GM19455 (cell line): ENCODE results near the gene MEP1B.
A peak's percentile ranks its signal among the peaks of the same experiment; 100 is the strongest.
"Not testable (repeated sequence)": the region's sequence is repeated elsewhere in the genome, so short reads cannot be mapped to it uniquely, and the experiment has no call there.

Source experiments
- ATAC-seq: cut with Tn5 transposase; IDR thresholded peaks from one replicate; pipeline ENCODE4 v1.9.1; 2021; ENCODE audit not compliant: unreplicated experiment

The MEP1B gene

DNA sequence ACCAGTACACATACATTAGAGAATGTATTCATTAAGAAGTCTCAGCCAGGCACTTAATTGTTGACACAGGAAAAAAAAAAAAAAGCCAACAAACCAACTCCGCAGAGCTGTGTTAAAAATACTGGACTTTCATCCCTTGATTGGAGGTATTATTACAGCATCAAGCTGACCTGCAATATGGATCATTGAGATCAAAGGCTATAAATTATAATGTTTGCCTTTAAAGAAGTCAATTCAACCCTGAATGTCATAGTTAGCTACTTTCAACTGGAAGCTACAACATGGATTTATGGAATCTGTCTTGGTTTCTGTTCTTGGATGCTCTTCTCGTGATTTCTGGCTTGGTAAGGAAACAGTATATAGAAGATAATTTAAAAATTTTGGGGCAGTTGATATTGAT is at the start of gene MEP1B:
Gene MEP1B (plus strand): TSS at position 250 of the 400 bp plus-strand sequence. CDS start 32 bp downstream, at position 282.
- ATAC-seq = no peak

DNA sequence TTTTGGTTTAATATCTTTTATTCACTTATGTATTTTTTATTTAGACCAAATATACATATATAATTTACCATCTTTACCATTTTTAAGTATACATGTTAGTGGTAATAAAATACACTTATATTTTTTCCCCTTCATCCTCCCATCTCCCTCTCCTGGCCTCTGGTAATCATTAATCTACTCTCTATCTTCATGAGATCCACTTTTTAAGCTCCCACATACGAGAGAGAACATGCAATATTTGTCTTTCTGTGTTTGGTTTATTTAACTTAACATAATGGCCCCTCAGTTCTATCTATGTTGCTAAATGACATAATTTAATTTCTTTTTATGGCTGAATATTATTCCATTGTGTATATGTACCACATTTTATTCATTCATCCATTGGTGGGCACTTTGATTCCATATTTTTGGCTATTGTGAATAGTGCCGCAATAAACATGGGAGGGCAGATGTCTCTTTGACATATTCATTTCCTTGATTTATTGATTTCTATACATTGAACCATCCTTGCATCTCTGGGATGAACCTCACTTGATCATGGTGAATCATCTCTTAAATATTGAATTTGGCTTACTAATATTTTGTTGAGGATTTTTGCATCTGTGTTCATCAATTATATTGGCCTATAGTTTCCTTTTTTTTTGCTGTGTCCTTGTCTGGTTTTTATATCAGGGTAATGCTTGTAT is 41.5 kb upstream of the MEP1B start:
- no peak for ATAC-seq

DNA sequence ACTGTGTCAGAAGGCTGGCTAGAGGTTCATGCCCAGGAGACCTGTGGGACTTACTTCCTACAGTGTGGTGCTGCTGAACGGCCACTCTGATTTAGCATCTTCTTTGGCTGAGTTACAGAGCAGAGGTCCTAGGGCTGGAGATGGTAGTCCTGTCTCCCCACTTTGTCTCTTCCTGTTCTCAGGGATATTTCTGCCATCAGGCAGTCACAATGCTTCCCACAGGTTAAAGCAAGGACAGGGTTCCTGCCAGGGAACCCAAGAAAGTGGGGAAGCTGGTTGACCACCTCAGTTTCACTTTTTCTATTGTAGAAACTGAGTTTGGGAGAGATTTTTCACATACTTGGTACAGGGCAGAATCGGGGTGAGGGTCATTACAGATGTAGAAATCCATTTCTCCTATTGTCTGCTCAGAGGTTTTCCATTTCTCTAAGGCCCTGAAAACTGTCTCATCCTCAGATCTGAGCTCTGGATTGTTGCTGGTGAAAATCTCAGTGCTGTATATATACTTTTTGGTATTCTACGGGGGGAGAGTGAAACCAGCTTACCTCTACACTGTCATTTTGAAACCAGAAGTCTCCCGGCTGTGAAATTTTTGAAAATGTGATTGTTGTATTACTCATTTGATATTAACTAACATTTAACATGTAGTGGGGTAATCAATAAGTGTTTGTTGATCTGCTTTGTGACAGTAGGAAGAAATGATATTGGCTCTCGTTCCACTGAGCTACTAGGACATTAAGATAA is 37.0 kb upstream of the MEP1B start:
- ATAC-seq = no peak

DNA sequence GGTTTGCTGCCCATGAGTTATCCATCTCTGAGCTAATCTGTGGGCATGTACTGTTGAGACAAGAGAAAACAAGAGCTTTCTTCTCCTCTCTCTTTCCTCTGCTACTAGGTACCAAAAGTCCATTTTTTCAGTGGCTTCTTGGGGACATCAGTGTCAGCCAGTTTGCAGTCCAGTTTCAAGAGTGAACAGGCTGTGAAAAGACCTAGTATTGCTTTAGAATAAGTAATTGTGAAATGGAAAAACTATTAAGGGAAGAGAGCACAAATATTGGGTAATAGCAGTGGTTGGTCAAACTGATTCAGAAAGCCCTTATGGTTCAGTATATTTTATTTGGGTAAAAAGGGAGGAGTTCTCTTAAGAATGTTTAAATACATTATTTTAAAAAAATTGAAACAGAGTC is 33.0 kb upstream of the MEP1B start:
- no peak for ATAC-seq

DNA sequence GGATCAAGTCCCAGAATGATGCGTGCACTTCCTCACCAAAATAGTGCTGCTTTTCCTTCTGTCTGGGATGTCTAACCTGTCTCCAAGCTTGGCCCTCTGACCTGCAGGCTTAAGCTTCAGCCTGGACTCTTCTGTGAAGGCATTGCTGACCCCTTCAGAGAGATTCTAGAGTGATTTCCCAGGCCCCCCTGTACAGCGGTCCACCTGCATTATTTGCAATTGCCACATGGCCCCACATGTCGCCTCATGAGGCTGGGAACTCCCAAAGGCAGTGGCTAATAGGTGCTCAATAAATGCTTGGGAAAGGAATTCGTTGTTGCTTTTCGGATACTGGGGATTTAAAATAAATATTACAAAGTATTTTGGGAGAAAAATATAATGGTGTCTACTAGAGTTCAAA is 32.3 kb upstream of the MEP1B start:
- ATAC-seq = no peak

DNA sequence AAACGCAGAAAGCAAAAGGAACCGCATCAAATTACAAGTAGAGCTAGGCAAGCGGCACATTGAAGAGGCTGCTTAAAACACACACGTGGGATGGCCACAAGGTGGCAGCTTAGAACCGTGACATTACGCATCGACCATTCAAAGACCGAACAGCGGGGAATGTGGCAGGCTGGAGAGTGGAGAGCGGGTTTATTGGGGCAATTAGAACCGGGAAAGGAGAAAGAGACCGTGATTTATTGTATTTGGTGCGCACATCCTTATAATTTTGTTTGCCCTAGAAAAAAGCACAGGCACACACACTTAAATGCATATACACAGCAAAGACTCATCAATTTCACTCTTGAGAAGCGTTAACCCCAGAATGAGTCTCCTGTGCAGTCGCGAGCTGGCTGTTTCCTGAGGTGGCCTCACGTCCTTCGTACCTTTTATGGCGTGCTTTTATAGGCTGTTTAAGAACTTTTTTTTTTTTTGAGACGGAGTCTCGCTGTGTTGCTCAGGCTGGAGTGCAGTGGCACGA is 31.7 kb upstream of the MEP1B start:
- ATAC-seq = peak; percentile 92

DNA sequence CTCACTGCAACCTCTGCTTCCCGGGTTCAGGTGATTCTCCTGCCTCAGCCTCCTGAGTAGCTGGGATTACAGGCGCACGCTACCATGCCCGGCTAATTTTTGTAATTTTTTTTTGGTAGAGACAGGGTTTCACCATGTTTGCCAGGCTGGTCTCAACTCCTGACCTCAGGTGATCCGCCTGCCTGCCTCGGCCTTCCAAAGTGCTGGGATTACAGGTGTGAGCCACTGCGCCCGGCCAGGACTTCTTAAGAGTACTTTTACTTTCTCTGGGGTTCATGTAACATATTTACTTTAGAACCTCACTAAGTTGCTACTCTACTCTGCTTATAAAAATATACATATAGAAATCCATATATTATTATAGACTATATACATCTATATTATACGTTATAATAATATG is 31.2 kb upstream of the MEP1B start:
- not testable (repeated sequence) for ATAC-seq

DNA sequence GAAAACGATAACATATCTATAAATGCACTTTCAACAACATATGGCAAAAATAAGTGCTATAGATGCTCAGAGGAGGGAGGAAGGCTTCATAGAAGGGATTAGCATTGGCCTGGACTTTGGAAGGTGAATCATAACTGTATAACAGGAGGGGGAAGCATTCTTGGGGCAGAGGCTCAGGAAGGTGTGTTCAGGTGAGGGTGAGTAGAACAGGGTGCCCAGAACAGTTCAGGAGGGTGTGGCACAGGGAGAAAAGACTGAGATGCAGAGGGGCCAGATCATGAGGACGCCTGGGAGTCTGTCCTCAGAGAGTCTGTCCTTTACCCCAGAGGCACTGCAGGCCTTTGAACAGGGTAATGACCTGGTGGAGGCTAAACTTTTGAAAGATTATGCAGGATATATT is 29.3 kb upstream of the MEP1B start:
- no peak for ATAC-seq

DNA sequence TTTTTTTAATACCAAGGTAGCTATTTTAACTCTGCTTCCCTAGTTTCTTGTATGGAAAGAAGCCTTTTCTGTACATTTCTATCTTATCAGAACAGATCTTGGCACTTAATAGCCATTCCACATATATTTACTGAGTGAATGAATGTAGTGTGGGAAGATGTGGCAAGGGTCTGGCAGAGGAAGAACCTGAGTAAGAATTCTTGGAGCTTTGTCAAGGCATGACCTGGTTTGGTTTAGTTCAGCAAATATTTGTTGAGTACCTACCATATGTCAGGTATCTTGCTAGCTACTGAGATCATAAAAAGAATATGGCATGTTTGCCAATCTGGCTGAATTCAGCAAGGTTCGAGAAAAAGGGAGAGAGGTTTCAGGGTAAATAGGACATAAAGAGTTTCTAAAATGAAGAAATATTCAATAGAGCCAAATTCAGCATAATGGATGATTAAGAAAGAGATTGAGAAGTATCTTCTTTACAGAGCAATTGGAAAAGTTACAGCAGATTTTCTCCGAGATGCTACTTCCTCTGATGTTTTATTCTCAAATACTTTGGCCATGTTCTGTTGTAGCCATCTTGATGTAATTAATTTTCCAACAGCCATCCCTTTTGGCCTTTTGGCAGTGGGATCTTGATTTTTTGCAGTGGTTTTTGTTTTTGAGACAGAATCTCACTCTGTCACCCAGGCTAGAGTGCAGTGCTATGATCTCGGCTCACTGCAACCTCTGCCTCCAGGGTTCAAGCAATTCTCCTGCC is 21.7 kb upstream of the MEP1B start:
- no peak for ATAC-seq

DNA sequence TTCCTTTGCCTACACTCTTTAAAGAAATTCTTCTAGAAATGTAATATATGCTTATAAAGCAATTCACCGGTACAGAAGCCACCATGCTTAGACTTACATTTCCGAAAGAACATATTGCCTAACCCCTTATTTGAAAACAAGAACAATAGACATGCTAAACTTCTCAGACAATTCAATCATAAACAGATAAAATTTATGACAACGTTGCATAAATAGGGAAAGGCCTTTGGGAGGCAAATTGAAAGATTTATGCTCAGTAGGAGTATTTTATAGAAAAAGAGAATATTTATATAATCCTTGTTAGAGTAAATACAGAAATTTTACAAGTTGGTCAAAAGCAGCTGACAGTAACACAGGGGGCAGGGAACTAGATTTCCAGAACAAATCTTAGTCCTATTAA is 16.2 kb upstream of the MEP1B start:
- no peak for ATAC-seq

DNA sequence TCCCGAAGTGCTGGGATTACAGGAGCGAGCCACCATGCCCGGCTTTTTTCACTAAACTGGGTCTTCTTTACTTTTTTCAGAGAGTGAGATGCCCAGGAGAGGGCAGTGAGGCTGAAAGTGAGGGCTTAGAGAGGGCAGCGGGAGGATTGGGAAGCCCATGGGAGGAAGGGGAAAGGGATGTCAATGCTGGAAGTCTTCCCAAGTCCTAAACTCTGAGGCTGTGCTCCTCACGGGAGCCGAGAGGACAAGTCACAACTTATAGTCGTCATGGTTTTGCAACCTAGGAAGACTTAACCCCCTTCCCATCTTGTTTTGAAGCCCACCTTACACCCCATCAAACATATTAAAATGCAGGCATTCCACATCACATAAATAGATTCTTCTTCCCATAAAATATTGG is 15.1 kb upstream of the MEP1B start:
- ATAC-seq = no peak

DNA sequence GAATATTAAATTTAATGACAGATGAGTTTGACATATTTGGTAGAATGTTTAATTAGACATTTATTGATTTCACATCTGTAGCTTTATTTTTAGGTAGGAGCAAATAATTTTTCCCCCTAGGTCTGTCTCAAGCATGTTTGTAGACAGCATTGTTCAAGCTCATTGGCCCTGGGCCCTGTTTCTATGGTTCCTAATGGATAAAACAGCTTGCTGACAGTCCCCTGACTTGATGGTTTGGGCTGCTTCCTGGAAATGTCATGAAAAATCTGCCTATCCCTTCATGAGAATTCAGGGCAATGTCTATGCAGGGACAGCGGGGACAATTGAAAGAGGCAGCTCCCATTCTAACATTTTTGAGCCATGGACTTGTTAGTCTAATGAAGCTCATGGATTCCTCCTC is 14.6 kb upstream of the MEP1B start:
- ATAC-seq = no peak

DNA sequence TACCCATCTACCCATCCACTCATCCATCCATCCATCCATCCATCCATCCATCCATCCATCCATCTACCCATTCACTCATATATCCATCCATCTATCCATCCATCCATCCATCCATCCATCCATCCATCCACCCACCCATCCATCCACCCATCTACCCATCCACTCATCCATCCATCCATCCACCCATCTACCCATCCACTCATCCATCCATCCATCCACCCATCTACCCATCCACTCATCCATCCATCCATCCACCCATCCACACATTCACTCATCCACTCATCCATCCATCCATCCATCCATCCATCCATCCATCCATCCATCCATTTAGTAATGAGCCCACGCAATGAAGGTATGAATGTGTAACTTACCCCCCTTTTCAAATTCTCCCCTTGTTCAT is 13.1 kb upstream of the MEP1B start:
- not testable (repeated sequence) for ATAC-seq

DNA sequence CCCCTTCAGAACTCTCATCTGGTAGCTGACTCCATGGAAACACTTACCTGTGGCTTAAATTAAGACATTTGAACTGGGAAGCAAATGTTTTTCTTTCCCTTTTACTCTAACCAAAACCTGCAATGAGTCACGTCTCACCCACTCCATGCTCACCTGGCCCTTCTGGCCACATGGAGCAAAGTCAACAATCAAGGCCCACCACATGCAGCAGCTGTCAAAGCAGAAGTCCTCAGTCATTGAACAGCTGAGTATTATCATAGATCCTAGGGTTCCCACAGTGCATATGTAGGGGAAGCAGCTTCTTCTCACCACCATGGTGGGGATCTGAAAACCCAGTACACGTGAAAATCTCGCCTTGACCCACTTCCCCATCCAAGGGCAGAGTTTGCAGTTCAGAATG is 12.3 kb upstream of the MEP1B start:
- no peak for ATAC-seq

DNA sequence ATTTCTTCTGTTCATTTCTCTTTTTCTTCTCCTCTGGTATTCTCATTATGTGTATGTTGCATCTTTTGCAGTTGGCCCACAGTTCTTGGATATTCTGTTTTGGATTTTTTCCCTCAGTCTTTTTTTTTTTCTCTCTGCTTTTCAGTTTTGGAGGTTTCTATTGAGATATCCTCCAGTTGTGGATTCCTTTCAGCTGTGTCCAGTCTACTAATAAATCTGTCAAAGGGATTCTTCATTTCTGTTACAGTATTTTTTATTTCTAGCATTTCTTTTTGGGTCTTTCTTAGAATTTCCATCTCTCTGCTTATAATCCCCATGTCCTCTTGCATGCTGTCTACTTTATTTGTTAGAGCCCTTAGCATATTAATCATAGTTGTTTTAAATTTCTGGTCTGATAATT is 6.3 kb upstream of the MEP1B start:
- no peak for ATAC-seq

DNA sequence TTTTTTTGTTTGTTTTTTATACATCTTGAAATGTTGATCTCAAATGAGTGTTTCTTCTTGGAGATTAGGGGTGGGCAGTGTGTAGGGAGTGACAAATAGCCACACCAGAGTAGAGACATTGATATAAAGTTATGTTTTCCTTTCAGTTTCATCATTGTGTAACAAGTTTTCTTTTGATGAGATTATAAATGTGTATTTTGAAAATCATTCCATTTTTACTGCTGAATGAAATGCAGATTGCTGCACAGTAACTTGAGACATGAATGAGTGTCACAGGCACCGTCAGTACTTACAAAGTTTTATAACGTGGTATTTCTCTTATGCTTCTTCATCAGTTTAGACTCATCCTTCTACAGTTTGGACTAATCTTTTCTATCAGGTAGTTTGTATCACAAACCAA is 370 bp downstream of the MEP1B start:
- ATAC-seq = no peak

DNA sequence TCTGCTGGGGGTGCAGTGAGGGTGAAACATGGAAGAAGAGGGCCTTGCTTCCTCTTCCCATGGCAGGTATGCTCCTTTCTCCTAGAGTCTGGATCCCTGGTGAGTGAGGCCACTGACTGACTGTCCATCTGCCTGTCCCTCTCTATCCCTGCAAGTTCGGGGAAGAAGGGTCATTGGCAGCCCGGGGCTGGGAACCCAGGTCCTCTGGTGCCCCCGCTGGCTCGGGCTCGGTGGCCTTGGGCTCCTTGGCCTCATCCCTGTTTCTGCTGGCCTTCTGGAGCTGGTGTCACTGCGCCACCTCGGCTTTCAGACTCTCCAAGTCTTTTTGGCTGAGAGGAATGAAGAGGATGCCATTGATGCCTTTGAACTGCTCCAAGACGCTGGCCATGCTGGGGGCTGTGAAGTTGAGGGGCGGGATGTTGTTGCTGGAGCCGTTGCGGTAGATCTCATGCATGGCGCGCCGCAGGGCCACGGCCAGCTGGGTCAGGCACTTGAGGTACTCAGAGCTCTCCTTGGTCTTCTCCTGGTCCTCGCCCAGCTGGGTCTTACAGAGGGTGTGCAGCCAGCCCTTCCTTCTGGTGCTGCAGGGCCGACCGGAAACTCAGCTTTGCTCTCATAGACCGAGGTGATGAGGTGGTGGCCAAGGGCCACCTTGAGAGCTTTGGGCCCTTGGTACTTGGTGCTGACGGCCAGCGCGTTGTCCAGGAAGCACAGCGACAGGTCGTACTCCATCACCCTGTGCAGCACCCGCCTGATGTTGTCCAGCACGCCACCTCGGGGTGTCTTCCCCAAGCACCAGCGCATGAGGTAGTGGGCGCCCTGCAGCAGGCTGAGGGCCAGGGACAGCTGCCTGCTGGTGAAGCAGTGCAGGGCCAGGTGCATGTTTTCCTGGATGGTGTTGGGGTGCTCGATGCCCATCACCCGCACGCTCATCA is 6.3 kb downstream of the MEP1B start:
- no peak for ATAC-seq

DNA sequence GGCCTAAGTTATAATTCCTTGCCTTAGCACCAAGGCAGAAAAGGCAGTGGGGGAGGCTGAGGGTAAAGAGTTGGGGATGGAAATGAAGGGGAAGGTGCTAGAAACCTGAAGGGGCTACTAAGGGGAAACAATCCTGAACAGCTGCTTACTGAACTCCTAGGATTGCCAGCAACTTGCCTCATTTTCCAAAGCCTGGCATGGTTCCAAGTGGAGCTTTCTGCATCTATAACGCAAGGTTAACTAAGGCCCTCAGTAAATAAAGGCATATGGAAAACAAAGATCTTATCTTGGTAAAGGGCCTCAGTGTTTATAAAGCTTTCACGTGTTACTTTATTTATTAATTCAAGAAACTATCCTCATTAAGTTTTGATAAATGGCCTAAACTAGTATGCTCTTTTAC is 10.9 kb downstream of the MEP1B start:
- no peak for ATAC-seq

DNA sequence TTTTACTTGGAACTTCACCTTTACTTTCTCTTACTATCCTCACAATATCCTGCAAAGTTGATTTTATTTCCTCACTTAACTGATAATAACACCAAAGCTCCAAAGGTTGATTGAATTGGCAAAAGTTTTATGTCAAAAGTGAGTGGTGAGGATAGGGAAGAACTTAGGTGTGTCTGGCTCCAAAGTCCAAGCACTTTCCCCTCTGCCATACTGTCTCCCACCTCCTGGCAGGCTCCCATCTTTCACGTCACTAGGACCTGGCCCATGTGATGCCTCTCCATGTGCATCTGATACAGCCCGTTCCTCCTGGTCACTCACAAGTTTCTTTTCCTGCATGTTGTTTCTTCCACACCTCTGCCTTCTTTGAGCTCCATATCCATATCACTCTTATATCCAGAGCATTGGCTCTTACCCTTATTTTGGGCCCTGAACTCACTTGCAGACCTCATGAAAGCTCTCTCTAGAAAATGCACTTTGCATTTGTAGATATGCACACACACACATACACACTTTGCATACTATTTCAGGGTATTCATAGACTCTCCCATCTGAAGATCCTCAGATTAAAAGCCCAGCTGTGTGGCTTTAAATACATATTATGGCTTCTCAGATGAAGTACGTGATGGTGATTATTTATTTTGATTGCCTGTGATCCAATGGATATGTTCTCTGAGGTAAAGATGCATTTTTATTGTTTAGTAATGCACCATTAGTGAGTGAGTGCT is 12.3 kb downstream of the MEP1B start:
- no peak for ATAC-seq

DNA sequence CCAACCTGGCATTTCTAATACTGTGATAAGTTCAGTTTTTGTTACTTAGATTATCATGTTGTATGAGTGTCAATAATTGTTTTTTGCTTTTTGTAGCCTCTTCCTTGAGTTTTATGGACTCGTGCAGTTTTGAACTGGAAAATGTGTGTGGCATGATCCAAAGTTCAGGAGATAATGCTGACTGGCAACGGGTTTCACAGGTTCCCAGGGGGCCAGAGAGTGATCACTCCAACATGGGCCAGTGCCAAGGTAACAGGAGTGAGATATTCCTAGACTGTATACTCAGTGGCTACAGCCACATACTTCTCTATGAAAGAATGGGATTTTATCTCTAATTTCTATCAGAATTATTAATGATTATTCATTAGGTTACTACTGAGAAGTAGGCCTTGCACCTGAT is 18.2 kb downstream of the MEP1B start:
- ATAC-seq = no peak
